ENCODE results near the gene CTNNA2. TPM values are rescaled to one million over a fixed set of nuclear protein-coding genes. Genes with fewer than 3 reads are reported as not detected.

CTNNA2 gene
- total RNA-seq, 1 experiment from 2014 or later = 5.5 TPM

GRCh38 chr2:80429251-80429650 is 916.4 kb downstream of the CTNNA2 start:
- H3K36me3 Mint-ChIP-seq (ENCODE audit: insufficient read depth in 1 of 3, low read depth in 3 of 3) = no peaks in the 10 kb centered on the region
- DNase-seq = no peak

More at GRCh38 chr2:80429251-80429650, 916.4 kb downstream of the CTNNA2 start:
- Histone ChIP-seq H2BK120ac (ENCODE audit: low read depth, low read length, poor library complexity, severe bottlenecking) (no peak overlapping the region), H2AK5ac (ENCODE audit: insufficient read length, low read length) (no peak overlapping the region), H3K9ac (ENCODE audit: extremely low read depth, insufficient read length, low read length) (no peak overlapping the region), H2BK15ac (ENCODE audit: low read depth, low read length) (no peak overlapping the region), H3K4ac (ENCODE audit: low read depth, low read length) (no peak overlapping the region), H4K8ac (replicated peaks; ENCODE audit: insufficient read length, low read depth, low read length) (no peak overlapping the region), H3K9me3 (ENCODE audit: control insufficient read depth, low read depth, low read length) (no peaks in the 10 kb centered on the region), H3K18ac (ENCODE audit: insufficient read length, low read depth, low read length) (no peak overlapping the region), H4K91ac (ENCODE audit: insufficient read length, low read depth, low read length) (no peak overlapping the region), H3K79me2 (ENCODE audit: insufficient read depth, low read length) (no peaks in the 10 kb centered on the region), H2BK5ac (ENCODE audit: insufficient read length, low read length) (no peak overlapping the region), H3K4me1 (ENCODE audit: insufficient read depth, low read length) (peaks cover 4% of the 10 kb centered on the region; the same call in 1 of the 2 replicates), H3K23me2 (ENCODE audit: insufficient read length, low read depth, low read length, poor library complexity, severe bottlenecking) (no peaks in the 10 kb centered on the region), H3K56ac (ENCODE audit: insufficient read length, low read depth, low read length) (no peak overlapping the region), H4K20me1 (ENCODE audit: control insufficient read depth, insufficient read depth, insufficient read length) (no peaks in the 10 kb centered on the region), H3K27ac (ENCODE audit: insufficient read length, low read depth, low read length) (no peak overlapping the region), H3K27me3 (ENCODE audit: insufficient read depth, low read length) (no peaks in the 10 kb centered on the region), H3K79me1 (ENCODE audit: insufficient read depth, low read depth, low read length, poor library complexity, severe bottlenecking) (no peaks in the 10 kb centered on the region), H3T11ph (ENCODE audit: low read length) (no peak overlapping the region), H2BK12ac (ENCODE audit: insufficient read length, low read depth, low read length) (no peak overlapping the region), H3K23ac (ENCODE audit: insufficient read length, low read depth, low read length) (no peak overlapping the region), H4K5ac (ENCODE audit: insufficient read length, low read depth, low read length) (no peak overlapping the region), H2BK20ac (ENCODE audit: low read depth, low read length, poor library complexity, severe bottlenecking) (no peak overlapping the region), H3K4me2 (ENCODE audit: insufficient read depth, insufficient read length, low read length) (no peak overlapping the region), H3K14ac (ENCODE audit: insufficient read depth, low read length) (no peak overlapping the region), H2AFZ (ENCODE audit: low read length) (no peak overlapping the region)
- WGBS (ENCODE audit: extremely low coverage, insufficient read length, low lambda C conversion rate) = no CpG with 5 or more reads among the region's 2 CpGs
- Mint-ChIP-seq H3K4me3 (no peak overlapping the region), H3K27me3 (ENCODE audit: low read depth) (no peaks in the 10 kb centered on the region), H3K27ac (no peak overlapping the region), H3K4me1 (peaks cover 12% of the 10 kb centered on the region in 2 experiments), H3K9me3 (no peaks in the 10 kb centered on the region)
- no peak; the same call in 2 of the 3 replicates for TF ChIP-seq CTCF (conservative IDR thresholded peaks at IDR 0.05)

All from H9 (cell line).